CD8-positive, alpha-beta memory T cell (primary cell): Measurements from ENCODE around the gene RTP3. TPM values are rescaled to one million over a fixed set of nuclear protein-coding genes. Genes with fewer than 3 reads are reported as not detected.

Experiments used
- CTCF ChIA-PET: fragments of 350-600 bp; sonication (Branson Sonifier 250); formaldehyde crosslinking; loops from one replicate; lab custom pipeline; 2021; ENCODE audit warnings: antibody characterized with exemption; lab: Charles Lee
- POLR2A ChIA-PET: fragments of 350-600 bp; sonication (Branson Sonifier 250); formaldehyde crosslinking; loops from one replicate; lab custom pipeline; 2021; ENCODE audit warnings: antibody characterized with exemption; lab: Charles Lee
- DNase-seq, 5 donors: peaks; one replicate each; pipeline versions ENCODE4 v3.0.0 to v3.0.0-alpha.2; 2020 to 2022; ENCODE audit warnings: mixed read lengths in 1 of 5
- H3K27ac ChIP-seq: one replicate; pipeline ENCODE4 v1.7.0; 2013; ENCODE audit warnings: low read depth, mild to moderate bottlenecking, low read length, moderate library complexity
- H3K27me3 ChIP-seq: 2 replicates; pipeline ENCODE4 v1.7.0; 2013; ENCODE audit warnings: low read length, mild to moderate bottlenecking; ENCODE audit not compliant: insufficient read depth, poor library complexity, severe bottlenecking
- H3K36me3 ChIP-seq: 2 replicates; pipeline ENCODE4 v1.7.0; 2013; ENCODE audit warnings: mild to moderate bottlenecking, low read length, moderate library complexity; ENCODE audit not compliant: insufficient read depth
- H3K4me1 ChIP-seq: 2 replicates; pipeline ENCODE4 v1.7.0; 2013; ENCODE audit warnings: mild to moderate bottlenecking, low read length, moderate library complexity; ENCODE audit not compliant: insufficient read depth
- H3K4me3 ChIP-seq: 2 replicates; pipeline ENCODE4 v1.7.0; 2013; ENCODE audit warnings: mild to moderate bottlenecking, low read length
- H3K9me3 ChIP-seq: 2 replicates; pipeline ENCODE4 v1.7.0; 2013; ENCODE audit warnings: mild to moderate bottlenecking, low read length
- H3K27ac Mint-ChIP-seq, 8 donors: one replicate each; pipeline ENCODE4 v1.8.0; 2020 to 2021; ENCODE audit warnings: mixed read lengths in 8 of 8, mild to moderate bottlenecking in 6 of 8, inconsistent platforms in 3 of 8, moderate library complexity in 3 of 8
- H3K27me3 Mint-ChIP-seq, 2 donors: one replicate each; pipeline ENCODE4 v1.8.0; 2020 to 2021; ENCODE audit warnings: mixed read lengths in 2 of 2, mild to moderate bottlenecking in 1 of 2, moderate library complexity in 1 of 2
- H3K36me3 Mint-ChIP-seq, 3 donors: one replicate each; pipeline ENCODE4 v1.8.0; 2020 to 2021; ENCODE audit warnings: mixed read lengths in 3 of 3, inconsistent platforms in 1 of 3, mild to moderate bottlenecking in 1 of 3
- H3K4me1 Mint-ChIP-seq, 3 donors: one replicate each; pipeline ENCODE4 v1.8.0; 2020 to 2021; ENCODE audit warnings: mixed read lengths in 3 of 3, inconsistent platforms in 1 of 3, mild to moderate bottlenecking in 1 of 3
- H3K4me3 Mint-ChIP-seq, 7 donors: one replicate each; pipeline ENCODE4 v1.8.0; 2020 to 2021; ENCODE audit warnings: mixed read lengths in 7 of 7, mild to moderate bottlenecking in 6 of 7, moderate library complexity in 4 of 7, inconsistent platforms in 2 of 7
- H3K9me3 Mint-ChIP-seq, 5 donors: one replicate each; pipeline ENCODE4 v1.8.0; 2020 to 2022; ENCODE audit warnings: mixed read lengths in 5 of 5, mild to moderate bottlenecking in 3 of 5, moderate library complexity in 2 of 5, inconsistent platforms in 1 of 5
- polyA plus RNA-seq: library from polyadenylated mRNA; unstranded; fragments of 300-500 nt; fragmentation: Illumina TruSeq; gene quantifications from one replicate; pipeline ENCODE4 v1.2.3, GENCODE V29; 2021
- total RNA-seq, 2 experiments: library from RNA; stranded (reverse); gene quantifications; one replicate each; pipeline ENCODE4 v1.2.3, GENCODE V29; 2021

Gene RTP3
- total and polyA plus RNA-seq, 3 experiments from 2014 or later, result not detected

GRCh38 chr3:46456118-46456517 is 41.7 kb upstream of the RTP3 start:
- DNase-seq, result no peak
- Histone ChIP-seq H3K9me3 (no peaks in the 10 kb centered on the region), H3K36me3 (no peaks in the 10 kb centered on the region), H3K4me1 (no peaks in the 10 kb centered on the region), H3K27ac (no peak overlapping the region), H3K27me3 (peaks cover 4% of the 10 kb centered on the region), H3K4me3 (no peak overlapping the region)
- POLR2A ChIA-PET, result no interaction called here
- peaks cover 4 to 19% of the 10 kb centered on the region in 2 donors for H3K27me3 Mint-ChIP-seq
- no peak overlapping the region for H3K4me3 Mint-ChIP-seq
- no peak overlapping the region for H3K27ac Mint-ChIP-seq
- H3K36me3 Mint-ChIP-seq, result peaks cover 0 to 4% (median 0%) of the 10 kb centered on the region in 3 donors
- H3K4me1 Mint-ChIP-seq, result peaks cover 0 to 6% (median 5%) of the 10 kb centered on the region in 3 donors
- CTCF ChIA-PET, result no interaction called here
- peaks cover 0 to 5% (median 1%) of the 10 kb centered on the region in 5 donors for H3K9me3 Mint-ChIP-seq

GRCh38 chr3:46460051-46460450 is 37.7 kb upstream of the RTP3 start:
- Histone ChIP-seq H3K4me3 (no peak overlapping the region), H3K36me3 (no peaks in the 10 kb centered on the region), H3K27ac (no peak overlapping the region), H3K4me1 (no peaks in the 10 kb centered on the region), H3K9me3 (no peaks in the 10 kb centered on the region), H3K27me3 (peaks cover 30% of the 10 kb centered on the region)
- peaks cover 0 to 4% (median 0%) of the 10 kb centered on the region in 3 donors for H3K36me3 Mint-ChIP-seq
- no peak for DNase-seq
- peaks cover 0 to 3% (median 0%) of the 10 kb centered on the region in 3 donors for H3K4me1 Mint-ChIP-seq
- ChIA-PET CTCF (interaction anchor here (1.0 kb wide), 1 partner anchor 183 kb away, joined by 3 read pairs; no protein-coding TSS in a partner anchor), POLR2A (no interaction called here)
- peak overlapping the region in 1 of 8 donors; percentile 7 for H3K27ac Mint-ChIP-seq
- peaks cover 29 to 53% of the 10 kb centered on the region in 2 donors for H3K27me3 Mint-ChIP-seq
- H3K9me3 Mint-ChIP-seq, result peaks cover 0 to 5% (median 2%) of the 10 kb centered on the region in 5 donors
- no peak overlapping the region for H3K4me3 Mint-ChIP-seq

- H3K36me3 ChIP-seq, result no peaks in the 10 kb centered on the region
- ChIA-PET CTCF (interaction anchor here (1.2 to 1.9 kb wide), 2 partner anchors 26 to 53 kb away, joined by 3 to 6 read pairs; no protein-coding TSS in a partner anchor), POLR2A (no interaction called here)
- Mint-ChIP-seq H3K27me3 (peaks cover 41 to 62% of the 10 kb centered on the region in 2 donors), H3K36me3 (peaks cover 0 to 4% (median 0%) of the 10 kb centered on the region in 3 donors), H3K4me3 (no peak overlapping the region), H3K27ac (no peak overlapping the region), H3K4me1 (peaks cover 0 to 4% (median 0%) of the 10 kb centered on the region in 3 donors), H3K9me3 (peaks cover 0 to 5% (median 2%) of the 10 kb centered on the region in 5 donors)
- H3K4me3 ChIP-seq, result no peak overlapping the region
- H3K9me3 ChIP-seq, result no peaks in the 10 kb centered on the region
- H3K27ac ChIP-seq, result no peak overlapping the region
- H3K27me3 ChIP-seq, result peaks cover 30% of the 10 kb centered on the region
- no peak for DNase-seq
- no peaks in the 10 kb centered on the region for H3K4me1 ChIP-seq
Observed at GRCh38 chr3:46462111-46462510, 35.7 kb upstream of the RTP3 start.

GRCh38 chr3:46462511-46462910 is 35.3 kb upstream of the RTP3 start:
- Mint-ChIP-seq H3K9me3 (peaks cover 0 to 5% (median 2%) of the 10 kb centered on the region in 5 donors), H3K27ac (no peak overlapping the region), H3K4me3 (no peak overlapping the region), H3K36me3 (peaks cover 0 to 4% (median 0%) of the 10 kb centered on the region in 3 donors), H3K27me3 (peaks cover 41 to 62% of the 10 kb centered on the region in 2 donors), H3K4me1 (peaks cover 0 to 4% (median 0%) of the 10 kb centered on the region in 3 donors)
- H3K36me3 ChIP-seq, result no peaks in the 10 kb centered on the region
- DNase-seq, result no peak
- H3K4me3 ChIP-seq, result no peak overlapping the region
- H3K27me3 ChIP-seq, result peaks cover 30% of the 10 kb centered on the region
- POLR2A ChIA-PET, result no interaction called here
- no peak overlapping the region for H3K27ac ChIP-seq
- CTCF ChIA-PET, result interaction anchor here (1.2 to 1.9 kb wide), 2 partner anchors 26 to 53 kb away, joined by 3 to 6 read pairs; no protein-coding TSS in a partner anchor
- H3K4me1 ChIP-seq, result no peaks in the 10 kb centered on the region
- H3K9me3 ChIP-seq, result no peaks in the 10 kb centered on the region

GRCh38 chr3:46463120-46463867 is 34.5 kb upstream of the RTP3 start:
- Mint-ChIP-seq H3K9me3 (peaks cover 0 to 5% (median 2%) of the 10 kb centered on the region in 5 donors), H3K27ac (no peak overlapping the region), H3K27me3 (peaks cover 41 to 62% of the 10 kb centered on the region in 2 donors), H3K4me3 (no peak overlapping the region), H3K36me3 (peaks cover 0 to 4% (median 0%) of the 10 kb centered on the region in 3 donors), H3K4me1 (peaks cover 0 to 4% (median 0%) of the 10 kb centered on the region in 3 donors)
- Histone ChIP-seq H3K36me3 (no peaks in the 10 kb centered on the region), H3K27me3 (peaks cover 30% of the 10 kb centered on the region), H3K4me3 (no peak overlapping the region), H3K27ac (no peak overlapping the region), H3K4me1 (no peaks in the 10 kb centered on the region), H3K9me3 (no peaks in the 10 kb centered on the region)
- DNase-seq, result no peak
- ChIA-PET CTCF (interaction anchor here (1.2 to 1.9 kb wide), 2 partner anchors 25 to 52 kb away, joined by 3 to 6 read pairs; no protein-coding TSS in a partner anchor), POLR2A (no interaction called here)

GRCh38 chr3:46463868-46464241 is 33.9 kb upstream of the RTP3 start:
- Mint-ChIP-seq H3K27ac (no peak overlapping the region), H3K4me1 (peaks cover 0 to 4% (median 0%) of the 10 kb centered on the region in 3 donors), H3K9me3 (peaks cover 0 to 5% (median 2%) of the 10 kb centered on the region in 5 donors), H3K4me3 (no peak overlapping the region), H3K36me3 (peaks cover 0 to 4% (median 0%) of the 10 kb centered on the region in 3 donors), H3K27me3 (peaks cover 41 to 62% of the 10 kb centered on the region in 2 donors)
- Histone ChIP-seq H3K27ac (no peak overlapping the region), H3K9me3 (no peaks in the 10 kb centered on the region), H3K36me3 (no peaks in the 10 kb centered on the region), H3K4me1 (no peaks in the 10 kb centered on the region), H3K27me3 (peaks cover 30% of the 10 kb centered on the region), H3K4me3 (no peak overlapping the region)
- ChIA-PET POLR2A (no interaction called here), CTCF (no interaction called here)
- no peak for DNase-seq

- POLR2A ChIA-PET, result no interaction called here
- peaks cover 41 to 61% of the 10 kb centered on the region in 2 donors for H3K27me3 Mint-ChIP-seq
- peaks cover 0 to 4% (median 0%) of the 10 kb centered on the region in 3 donors for H3K4me1 Mint-ChIP-seq
Observed at GRCh38 chr3:46464326-46465195, 33.2 kb upstream of the RTP3 start, which contains the start of gene LTF. Gene LTF (minus strand): TSS chr3:46464905. CDS start chr3:46464867, 38 bp downstream.

More at GRCh38 chr3:46464326-46465195, 33.2 kb upstream of the RTP3 start, which contains the start of gene LTF:
- Histone ChIP-seq H3K36me3 (no peaks in the 10 kb centered on the region), H3K9me3 (no peaks in the 10 kb centered on the region), H3K27me3 (peaks cover 30% of the 10 kb centered on the region), H3K27ac (no peak within 1 kb of the TSS), H3K4me3 (no peak within 1 kb of the TSS), H3K4me1 (no peaks in the 10 kb centered on the region)
- CTCF ChIA-PET, result no interaction called here
- no peak within 1 kb of the TSS for H3K27ac Mint-ChIP-seq
- peaks cover 0 to 5% (median 2%) of the 10 kb centered on the region in 5 donors for H3K9me3 Mint-ChIP-seq
- no peak for DNase-seq
- H3K36me3 Mint-ChIP-seq, result peaks cover 0 to 4% (median 0%) of the 10 kb centered on the region in 3 donors
- H3K4me3 Mint-ChIP-seq, result no peak within 1 kb of the TSS
